Measurements from ENCODE around the gene PCDH8.

GRCh38 chr13:52800856-52801255 lies 47.6 kb downstream of the PCDH8 start:
- TF ChIP-seq CTCF (IDR thresholded peaks at IDR 0.05; ENCODE audit: low read length): no peak
- TF ChIP-seq EZH2 (IDR thresholded peaks at IDR 0.05; ENCODE audit: borderline replicate concordance, low read length): no peak

Measured in OCI-LY1 (cell line).